K562 (cell line): ENCODE results near the gene TOMM70. TPM values are rescaled to one million over a fixed set of nuclear protein-coding genes. Genes with fewer than 3 reads are reported as not detected.
A peak's percentile ranks its signal among the peaks of the same experiment; 100 is the strongest.

Experiments used
- ATAC-seq: fragments of 200-7000 bp; cut with Tn5 transposase; 3 replicates; pipeline ENCODE4 v1.9.1; 2020; ENCODE audit warnings: moderate library complexity
- BruUV-seq: library from RNA; stranded (reverse); fragments of 400-500 nt; replicated peaks from 2 replicates; lab custom pipeline; 2021; lab: Mats Ljungman, UMichigan
- CTCF ChIA-PET: fragments of 300-600 bp; formaldehyde crosslinking; extraction: SDS; loops from one replicate; lab custom pipeline; 2021; ENCODE audit warnings: low intra/inter-chr PET ratio; lab: Yijun Ruan, JAX
- POLR2A ChIA-PET: fragments of 300-600, 350-650 bp; sonication (Branson Sonifier 250); formaldehyde crosslinking; extraction: SDS; loops from one replicate; lab custom pipeline; 2021; ENCODE audit warnings: antibody characterized with exemption, inconsistent platforms; lab: Yijun Ruan, JAX
- DNase-seq, 4 experiments: peaks; one replicate each; pipeline versions ENCODE4 v3.0.0 to v3.0.0-alpha.2; 2011 to 2018; ENCODE audit warnings: low spot score in 3 of 4, mixed read lengths in 3 of 4; ENCODE audit errors: extremely low read depth in 1 of 4
- FAIRE-seq: peaks from 2 replicates; lab custom pipeline; 2011; peaks lifted over from hg19 to GRCh38; lab: Jason Lieb, UNC
- H2AFZ ChIP-seq: 2 replicates; pipeline ENCODE4 v1.6.0; 2011; ENCODE audit warnings: low read depth, low read length, control low read depth, inconsistent platforms
- H3K27ac ChIP-seq: fragments of 200-600 bp; 3 replicates; pipeline ENCODE4 v1.8.0; 2011; ENCODE audit warnings: low read depth, mild to moderate bottlenecking, control low read depth, inconsistent platforms, low read length, moderate library complexity, mixed read lengths; ENCODE audit errors: extremely low read depth
- H3K27me3 ChIP-seq, 2 experiments: fragments of 300-600 bp in 1 of 2; 2 replicates in 1 of 2; 3 replicates in 1 of 2; pipeline versions ENCODE4 v1.6.0 to v1.8.0; 2011; ENCODE audit warnings: inconsistent platforms in 2 of 2, low read length in 2 of 2, mild to moderate bottlenecking in 1 of 2, mixed read lengths in 1 of 2, moderate library complexity in 1 of 2; ENCODE audit not compliant: control insufficient read depth in 2 of 2, insufficient read depth in 2 of 2
- H3K36me3 ChIP-seq: fragments of 300-600 bp; 3 replicates; pipeline ENCODE4 v1.8.0; 2011; ENCODE audit warnings: mild to moderate bottlenecking, low read length, inconsistent platforms; ENCODE audit not compliant: control insufficient read depth, insufficient read depth
- H3K4me1 ChIP-seq, 2 experiments: fragments of 200-600 bp in 1 of 2; replicated peaks in 1 of 2; 2 replicates in 1 of 2; 3 replicates in 1 of 2; pipeline versions ENCODE4 v1.5.1 to v1.8.0; 2011; ENCODE audit warnings: inconsistent platforms in 2 of 2, low read length in 2 of 2, mild to moderate bottlenecking in 1 of 2, mixed read lengths in 1 of 2, moderate library complexity in 1 of 2; ENCODE audit not compliant: control insufficient read depth in 2 of 2, insufficient read depth in 2 of 2
- H3K4me2 ChIP-seq: 2 replicates; pipeline ENCODE4 v1.6.1; 2011; ENCODE audit warnings: low read length, control low read depth, inconsistent platforms, mixed read lengths; ENCODE audit not compliant: insufficient read depth
- H3K4me3 ChIP-seq: fragments of 200-600 bp; sonication (generic), shearing (Covaris generic); 2 replicates; pipeline ENCODE4 v1.5.1; 2016; ENCODE audit warnings: control low read depth, inconsistent platforms
- H3K79me2 ChIP-seq: fragments of 200-600 bp; 3 replicates; pipeline ENCODE4 v1.8.0; 2011; ENCODE audit warnings: low read length, inconsistent platforms; ENCODE audit not compliant: control insufficient read depth, insufficient read depth
- H3K9ac ChIP-seq, 2 experiments: 2 replicates each; pipeline versions ENCODE4 v1.6.0 to v1.6.1; 2011; ENCODE audit warnings: low read depth in 2 of 2, low read length in 2 of 2, control low read depth in 1 of 2, inconsistent platforms in 1 of 2, mild to moderate bottlenecking in 1 of 2, mixed read lengths in 1 of 2; ENCODE audit not compliant: insufficient read depth in 1 of 2
- H3K9me1 ChIP-seq: one replicate; pipeline ENCODE4 v1.6.0; 2011; ENCODE audit warnings: inconsistent platforms, mild to moderate bottlenecking, low read length, moderate library complexity; ENCODE audit not compliant: control insufficient read depth, insufficient read depth
- H3K9me3 ChIP-seq: replicated peaks from 2 replicates; pipeline ENCODE4 v1.5.1; 2011; ENCODE audit warnings: low read depth, low read length, inconsistent platforms; ENCODE audit not compliant: control insufficient read depth, insufficient read depth
- H4K20me1 ChIP-seq: replicated peaks from 2 replicates; pipeline ENCODE4 v1.6.1; 2011; ENCODE audit warnings: low read length, inconsistent platforms, mixed read lengths; ENCODE audit not compliant: control insufficient read depth, insufficient read depth
- DMBX1 ChIP-seq: fragments of 250-450 bp; sonication (Bioruptor Pico); IDR thresholded peaks from 2 replicates; pipeline ENCODE4 v1.8.0; 2022; ENCODE audit warnings: inconsistent platforms, mild to moderate bottlenecking, moderate library complexity, borderline replicate concordance
- ELF2 ChIP-seq: fragments of 250-450 bp; sonication (Bioruptor Pico); IDR thresholded peaks from 2 replicates; pipeline ENCODE4 v1.5.0; 2021; ENCODE audit warnings: mild to moderate bottlenecking
- ELK1 ChIP-seq: sonication (generic); formaldehyde crosslinking; IDR thresholded peaks from 2 replicates; pipeline ENCODE4 v1.8.1; 2022; ENCODE audit warnings: missing genetic modification reagents
- IRF2 ChIP-seq: sonication (generic); formaldehyde crosslinking; IDR thresholded peaks from 2 replicates; pipeline ENCODE4 v1.8.1; 2022; ENCODE audit warnings: mild to moderate bottlenecking, missing genetic modification reagents
- MNT ChIP-seq, 2 experiments: fragments of 450-650 bp; conservative IDR thresholded peaks; 2 replicates each; pipeline ENCODE4 v1.6.1; 2017; ENCODE audit warnings: mild to moderate bottlenecking in 2 of 2, moderate library complexity in 2 of 2
- POLR2AphosphoS5 ChIP-seq: IDR thresholded peaks from 2 replicates; pipeline ENCODE4 v1.6.1; 2011; ENCODE audit warnings: mild to moderate bottlenecking, low read depth, low read length, moderate library complexity; ENCODE audit not compliant: control insufficient read depth, insufficient read depth
- POLR2B ChIP-seq: fragments of 450-650 bp; IDR thresholded peaks from 2 replicates; pipeline ENCODE4 v1.6.1; 2018; ENCODE audit warnings: low read depth; ENCODE audit not compliant: partially characterized antibody
- RFX1 ChIP-seq: fragments of 450-650 bp; IDR thresholded peaks from 2 replicates; pipeline ENCODE4 v1.6.1; 2016; ENCODE audit warnings: mild to moderate bottlenecking, moderate library complexity
- RREB1 ChIP-seq: fragments of 250-450 bp; sonication (Bioruptor Pico); IDR thresholded peaks from 2 replicates; pipeline ENCODE4 v1.4.0; 2020
- SIN3A ChIP-seq, 2 experiments: fragments of 150-350 bp in 1 of 2; IDR thresholded peaks; 2 replicates each; pipeline ENCODE4 v1.6.1; 2011 to 2016; ENCODE audit warnings: borderline replicate concordance in 2 of 2, low read depth in 2 of 2, low read length in 2 of 2, mild to moderate bottlenecking in 2 of 2, moderate library complexity in 2 of 2; ENCODE audit not compliant: control insufficient read depth in 1 of 2
- SUPT5H ChIP-seq: fragments of 450-650 bp; IDR thresholded peaks from 2 replicates; pipeline ENCODE4 v1.6.1; 2016
- TBP ChIP-seq: optimal IDR thresholded peaks from 2 replicates; pipeline ENCODE3; 2011; ENCODE audit warnings: low read depth, low read length, improper control_type of control experiment
- ZBTB17 ChIP-seq: fragments of 450-650 bp; formaldehyde crosslinking; IDR thresholded peaks from 2 replicates; pipeline ENCODE4 v1.4.0; 2020; ENCODE audit warnings: mild to moderate bottlenecking
- ZNF445 ChIP-seq: fragments of 250-450 bp; sonication (Bioruptor Pico); IDR thresholded peaks from 2 replicates; pipeline ENCODE4 v1.4.0; 2020; ENCODE audit warnings: low read depth, mild to moderate bottlenecking, moderate library complexity
- WGBS: fragments of 100-300 bp; shearing (Covaris generic); methylation state at CpG from one replicate; pipeline ENCODE4 v1.1.6; 2016; ENCODE audit warnings: low coverage, mixed read lengths; ENCODE audit not compliant: insufficient coverage; ENCODE audit errors: missing lambda C conversion rate; 5-methylcytosine and 5-hydroxymethylcytosine counted together
- in situ Hi-C: fragments of 300-500 bp; cut with MboI; formaldehyde crosslinking; loops from 4 replicates; pipeline ENCODE4 v1.15.0; 2018; ENCODE audit warnings: inconsistent platforms, mixed read lengths
- intact Hi-C: fragments of 100-400 bp; cut with micrococcal nuclease; formaldehyde crosslinking; loops from 2 replicates; pipeline ENCODE4 v1.14.2; 2022
- polyA plus RNA-seq, 8 experiments: library from polyadenylated mRNA; depleted of rRNA in 4 of 8; stranded (reverse) in 5 of 8; unstranded in 3 of 8; fragments of >200 nt; fragmentation: Nextera tagmentation in 2 of 8; fragmentation: Illumina TruSeq in 1 of 8; extraction: Ambion mirVana in 2 of 8; extraction: Trizol in 1 of 8; gene quantifications; 2 replicates each; pipeline versions ENCODE4 v1.2.1 to v1.2.3, GENCODE V29; 2011 to 2014; ENCODE audit warnings: inconsistent platforms in 1 of 8, missing spikeins in 1 of 8
- total RNA-seq, 7 experiments: library from RNA; depleted of rRNA in 6 of 7; stranded (reverse); fragments of >200 nt in 6 of 7; fragmentation: Illumina TruSeq in 2 of 7; extraction: Trizol in 2 of 7; gene quantifications; 2 replicates each; pipeline versions ENCODE4 v1.2.1 to v1.2.3, GENCODE V29; 2011 to 2021; ENCODE audit warnings: low replicate concordance in 1 of 7

Gene TOMM70
- total and polyA plus RNA-seq, 9 of the 15 experiments (the other 6 are each of a cell fraction or from before 2014, with no cell fraction given), result 17.5 to 75.6 (median 54.9) TPM

GRCh38 chr3:100335434-100335833 is 65.5 kb downstream of the TOMM70 start:
- Histone ChIP-seq H4K20me1 (no peaks in the 10 kb centered on the region), H3K27ac (peak overlapping the region; percentile 87), H3K27me3 (no peaks in the 10 kb centered on the region), H3K9ac (peak overlapping the region; percentile 43 to 82; a peak in 3 of 4 replicates), H3K4me1 (peaks cover 9 to 14% of the 10 kb centered on the region in 2 experiments; a peak in 4 of 5 replicates), H3K9me1 (no peaks in the 10 kb centered on the region), H2AFZ (peak overlapping the region; percentile 98), H3K9me3 (no peaks in the 10 kb centered on the region), H3K79me2 (peaks cover 7% of the 10 kb centered on the region; the same call in 2 of the 3 replicates), H3K36me3 (peaks cover 1% of the 10 kb centered on the region; the same call in 1 of the 3 replicates), H3K4me2 (peak overlapping the region; percentile 80), H3K4me3 (peak overlapping the region; percentile 62; the same call in 1 of the 2 replicates)
- WGBS, result 14% methylated on average over 14 of the region's 14 CpGs
- peak; percentile 83 for ATAC-seq
- in situ Hi-C loops (no loop called here), intact Hi-C loops (no loop called here)
- peak; percentile 93 for FAIRE-seq
- POLR2A ChIA-PET, result interaction anchor here (0.6 to 2.4 kb wide), 10 partner anchors 9 to 539 kb away, joined by 3 to 6 read pairs (median 4); partner anchors contain the start of genes LNP1, TFG and TOMM70
- TSS peak; percentile 64 for BruUV-seq
- CTCF ChIA-PET, result no interaction called here
- DNase-seq, result peak; percentile 59 to 81 (median 68)
- no peak for TF ChIP-seq POLR2B
- peak; percentile 83 for TF ChIP-seq RFX1
- no peak for TF ChIP-seq IRF2 (CRISPR knock-in tag)
- TF ChIP-seq ZNF445 (CRISPR knock-in tag), result no peak
- no peak for TF ChIP-seq RREB1 (CRISPR knock-in tag)
- TF ChIP-seq TBP, result peak; percentile 33
- TF ChIP-seq ZBTB17, result no peak
- peak; percentile 34; the same call in 1 of the 2 replicates for TF ChIP-seq SUPT5H
- TF ChIP-seq ELK1 (CRISPR knock-in tag), result no peak
- TF ChIP-seq POLR2AphosphoS5, result 0 out of 2 replicates have a peak, but pooled peaks have one; percentile 25
- no peak for TF ChIP-seq SIN3A (IDR thresholded peaks at IDR 0.05; ENCODE audit: borderline replicate concordance in 2 of 2, control insufficient read depth in 1 of 2, low read depth in 2 of 2, low read length in 2 of 2)
- TF ChIP-seq ELF2 (CRISPR knock-in tag), result 0 out of 2 replicates have a peak, but pooled peaks have one; percentile 32
- TF ChIP-seq DMBX1 (CRISPR knock-in tag), result 0 out of 2 replicates have a peak, but pooled peaks have one; percentile 56
- TF ChIP-seq MNT (conservative IDR thresholded peaks at IDR 0.05), result peak; percentile 81 to 83
